T1000 (cell line): ENCODE results near the gene GP1BB.
A peak's percentile ranks its signal among the peaks of the same experiment; 100 is the strongest.

Experiments
- DNase-seq: peaks from one replicate; lab custom pipeline; 2025; ENCODE audit warnings: mixed read lengths; lab: John Stamatoyannopoulos, UW

GP1BB gene

GRCh38 chr22:19727310-19728150, 4.2 kb downstream of the GP1BB start:
- DNase-seq = no peak

GRCh38 chr22:19728271-19728670, 4.9 kb downstream of the GP1BB start:
- DNase-seq = no peak

- DNase-seq = no peak
Observed at GRCh38 chr22:19728836-19729235, 5.5 kb downstream of the GP1BB start.

- no peak for DNase-seq
Observed at GRCh38 chr22:19729507-19729906, 6.2 kb downstream of the GP1BB start.

- DNase-seq = no peak
Observed at GRCh38 chr22:19730198-19730597, 6.9 kb downstream of the GP1BB start.

- peak; percentile 75 for DNase-seq
Observed at GRCh38 chr22:19730655-19731360, 7.5 kb downstream of the GP1BB start.

- no peak for DNase-seq
Observed at GRCh38 chr22:19731361-19732135, 8.2 kb downstream of the GP1BB start.

GRCh38 chr22:19732403-19733113, 9.2 kb downstream of the GP1BB start:
- DNase-seq = no peak

GRCh38 chr22:19733755-19734154, 10.4 kb downstream of the GP1BB start:
- DNase-seq = no peak

- no peak for DNase-seq
Observed at GRCh38 chr22:19734163-19734562, 10.8 kb downstream of the GP1BB start.

- no peak for DNase-seq
Observed at GRCh38 chr22:19734837-19735382, 11.6 kb downstream of the GP1BB start.

GRCh38 chr22:19735665-19736510, 12.5 kb downstream of the GP1BB start:
- DNase-seq = no peak

- DNase-seq = no peak
Observed at GRCh38 chr22:19737846-19738663, 14.7 kb downstream of the GP1BB start.

- DNase-seq = no peak
Observed at GRCh38 chr22:19738664-19739447, 15.5 kb downstream of the GP1BB start.

GRCh38 chr22:19739448-19739895, 16.1 kb downstream of the GP1BB start:
- no peak for DNase-seq

GRCh38 chr22:19739911-19740449, 16.6 kb downstream of the GP1BB start:
- DNase-seq = no peak

GRCh38 chr22:19740586-19740985, 17.2 kb downstream of the GP1BB start:
- DNase-seq = no peak

GRCh38 chr22:19741053-19741452, 17.7 kb downstream of the GP1BB start:
- DNase-seq = no peak
